AG04450 (cell line): ENCODE results near the gene MUTYH. TPM values are rescaled to one million over a fixed set of nuclear protein-coding genes. Genes with fewer than 3 reads are reported as not detected.
A peak's percentile ranks its signal among the peaks of the same experiment; 100 is the strongest.

Experiments
- CTCF ChIA-PET: fragments of 300-600, 350-600 bp; formaldehyde crosslinking; extraction: SDS; loops from one replicate; lab custom pipeline; 2022; ENCODE audit warnings: antibody characterized with exemption, inconsistent platforms; lab: Charles Lee
- POLR2A ChIA-PET: fragments of 350-600 bp; formaldehyde crosslinking; extraction: SDS; loops from one replicate; lab custom pipeline; 2021; ENCODE audit warnings: antibody characterized with exemption, inconsistent platforms; lab: Yijun Ruan, JAX
- DNase-seq: peaks from one replicate; pipeline ENCODE4 v3.0.0-alpha.2; 2011; ENCODE audit warnings: low read depth, low spot score
- H3K27ac ChIP-seq: one replicate; pipeline ENCODE4 v1.5.1; 2012; ENCODE audit warnings: low read depth, low read length, control low read depth
- H3K27me3 ChIP-seq: one replicate; pipeline ENCODE4 v1.6.0; 2012; ENCODE audit warnings: low read length; ENCODE audit not compliant: control insufficient read depth, insufficient read depth
- H3K4me3 ChIP-seq: 2 replicates; pipeline ENCODE4 v1.5.1; 2011; ENCODE audit warnings: mild to moderate bottlenecking, low read depth, low read length, control low read depth
- H3K9me3 ChIP-seq: 2 replicates; pipeline ENCODE4 v1.5.1; 2012; ENCODE audit warnings: low read length; ENCODE audit not compliant: control insufficient read depth, insufficient read depth
- CTCF ChIP-seq: IDR thresholded peaks from 2 replicates; pipeline ENCODE4 v1.5.1; 2011; ENCODE audit warnings: low read depth, low read length, control low read depth, inconsistent platforms
- polyA plus RNA-seq: library from polyadenylated mRNA; depleted of rRNA; stranded (reverse); fragments of >200 nt; gene quantifications from 2 replicates; pipeline ENCODE4 v1.2.3, GENCODE V29; 2011

The MUTYH gene
- polyA plus RNA-seq, 1 experiment: 5.8 TPM

GRCh38 chr1:45302505-45303150, 37.6 kb downstream of the MUTYH start:
- TF ChIP-seq CTCF: no peak
- no peak for DNase-seq
- CTCF ChIA-PET: interaction anchor here (0.6 to 13.9 kb wide), 11 partner anchors 10 to 571 kb away, joined by 3 to 616 read pairs (median 7); partner anchors contain the start of genes HECTD3, HPDL, MUTYH and TOE1

GRCh38 chr1:45300669-45300997, 39.6 kb downstream of the MUTYH start:
- CTCF ChIA-PET: interaction anchor here (0.5 to 13.9 kb wide), 12 partner anchors 9 to 514 kb away, joined by 3 to 616 read pairs (median 5); partner anchors contain the start of genes HECTD3 and UROD
- TF ChIP-seq CTCF: no peak

More at GRCh38 chr1:45302505-45303150, 37.6 kb downstream of the MUTYH start:
- Histone ChIP-seq H3K4me3 (peak overlapping the region; percentile 61), H3K9me3 (no peaks in the 10 kb centered on the region; the same call in 1 of the 2 replicates), H3K27ac (no peak overlapping the region), H3K27me3 (no peaks in the 10 kb centered on the region)
- POLR2A ChIA-PET: interaction anchor here (0.7 to 2.0 kb wide), 5 partner anchors 30 to 559 kb away, joined by 4 to 38 read pairs (median 8); partner anchors contain the start of genes HECTD3, PRDX1 and UROD

GRCh38 chr1:45299981-45300668, 40.1 kb downstream of the MUTYH start:
- H3K27ac ChIP-seq: no peak overlapping the region
- H3K4me3 ChIP-seq: no peak overlapping the region
- H3K27me3 ChIP-seq: no peaks in the 10 kb centered on the region
- peak; percentile 83 for TF ChIP-seq CTCF
- ChIA-PET POLR2A (interaction anchor here (0.6 to 1.0 kb wide), 2 partner anchors 281 to 287 kb away, joined by 3 to 8 read pairs; no protein-coding TSS in a partner anchor), CTCF (interaction anchor here (0.6 to 13.9 kb wide), 15 partner anchors 9 to 465 kb away, joined by 3 to 616 read pairs (median 4); partner anchors contain the start of genes HECTD3, MUTYH, TOE1 and UROD)
- H3K9me3 ChIP-seq: no peaks in the 10 kb centered on the region; the same call in 1 of the 2 replicates
- DNase-seq: peak; percentile 72

More at GRCh38 chr1:45300669-45300997, 39.6 kb downstream of the MUTYH start:
- Histone ChIP-seq H3K27ac (no peak overlapping the region), H3K9me3 (no peaks in the 10 kb centered on the region; the same call in 1 of the 2 replicates), H3K4me3 (no peak overlapping the region), H3K27me3 (no peaks in the 10 kb centered on the region)
- no peak for DNase-seq
- POLR2A ChIA-PET: interaction anchor here (0.7 to 1.0 kb wide), 2 partner anchors 276 to 282 kb away, joined by 3 to 6 read pairs; no protein-coding TSS in a partner anchor

- ChIA-PET POLR2A (no interaction called here), CTCF (interaction anchor here (1.0 to 13.9 kb wide), 6 partner anchors 169 to 463 kb away, joined by 3 to 616 read pairs (median 4); partner anchors contain the start of genes HECTD3 and UROD)
Observed at GRCh38 chr1:45299296-45299695, 40.9 kb downstream of the MUTYH start.

More at GRCh38 chr1:45299296-45299695, 40.9 kb downstream of the MUTYH start:
- Histone ChIP-seq H3K27me3 (no peaks in the 10 kb centered on the region), H3K9me3 (no peaks in the 10 kb centered on the region; the same call in 1 of the 2 replicates), H3K27ac (no peak overlapping the region), H3K4me3 (no peak overlapping the region)
- no peak for TF ChIP-seq CTCF
- no peak for DNase-seq
